Peyer's patch (tissue), 4 donors: ENCODE data around the gene IL17REL. TPM values are rescaled to one million over a fixed set of nuclear protein-coding genes. Genes with fewer than 3 reads are reported as not detected.
A peak's percentile ranks its signal among the peaks of the same experiment; 100 is the strongest.

ENCODE experiments used
- DNase-seq, 3 donors: peaks; one replicate each; pipeline ENCODE4 v3.0.0-alpha.2; 2017 to 2019
- H3K27ac ChIP-seq, 4 donors: fragments of 200-600 bp; sonication (generic); one replicate each; pipeline ENCODE4 v1.5.1; 2016 to 2019
- H3K27me3 ChIP-seq, 2 donors: fragments of 200-600 bp; sonication (generic); one replicate each; pipeline ENCODE4 v1.5.1; 2019
- H3K36me3 ChIP-seq, 3 donors: fragments of 200-600 bp; sonication (generic); one replicate each; pipeline ENCODE4 v1.5.1; 2016 to 2019
- H3K4me1 ChIP-seq, 4 donors: fragments of 200-600 bp; sonication (generic); one replicate each; pipeline ENCODE4 v1.5.1; 2016 to 2019
- H3K4me3 ChIP-seq, 4 donors: fragments of 200-600 bp; sonication (generic); 1 replicate in 3 of 4; 2 replicates in 1 of 4; pipeline ENCODE4 v1.5.1; 2016 to 2019; ENCODE audit warnings: mild to moderate bottlenecking in 1 of 4
- H3K9me3 ChIP-seq, 4 donors: fragments of 200-600 bp; sonication (generic); one replicate each; pipeline ENCODE4 v1.5.1; 2016 to 2019; ENCODE audit warnings: mild to moderate bottlenecking in 1 of 4
- POLR2A ChIP-seq, 2 donors: fragments of 450-650 bp; IDR thresholded peaks; one replicate each; pipeline ENCODE4 v1.5.1; 2017; ENCODE audit warnings: antibody characterized with exemption in 2 of 2, mild to moderate bottlenecking in 2 of 2, moderate library complexity in 2 of 2
- total RNA-seq, 4 donors: library from RNA; depleted of rRNA; stranded (reverse); fragments of >200 nt; gene quantifications; one replicate each; pipeline ENCODE4 v1.1.0, GENCODE V29; 2016
- TF ChIP-seq, protein P1 (sequence below), 6 experiments: fragments of 450-650 bp in 4 of 6; fragments of 200-600 bp in 2 of 6; sonication (generic) in 1 of 6; IDR thresholded peaks; one replicate each; pipeline ENCODE4 v1.5.1; 2017 to 2019; ENCODE audit warnings: antibody characterized with exemption in 6 of 6, mild to moderate bottlenecking in 3 of 6, moderate library complexity in 1 of 6

Gene IL17REL
- total RNA-seq, 4 donors from 2014 or later = 1.1 to 2.3 (median 1.2) TPM; not detected in 1

DNA sequence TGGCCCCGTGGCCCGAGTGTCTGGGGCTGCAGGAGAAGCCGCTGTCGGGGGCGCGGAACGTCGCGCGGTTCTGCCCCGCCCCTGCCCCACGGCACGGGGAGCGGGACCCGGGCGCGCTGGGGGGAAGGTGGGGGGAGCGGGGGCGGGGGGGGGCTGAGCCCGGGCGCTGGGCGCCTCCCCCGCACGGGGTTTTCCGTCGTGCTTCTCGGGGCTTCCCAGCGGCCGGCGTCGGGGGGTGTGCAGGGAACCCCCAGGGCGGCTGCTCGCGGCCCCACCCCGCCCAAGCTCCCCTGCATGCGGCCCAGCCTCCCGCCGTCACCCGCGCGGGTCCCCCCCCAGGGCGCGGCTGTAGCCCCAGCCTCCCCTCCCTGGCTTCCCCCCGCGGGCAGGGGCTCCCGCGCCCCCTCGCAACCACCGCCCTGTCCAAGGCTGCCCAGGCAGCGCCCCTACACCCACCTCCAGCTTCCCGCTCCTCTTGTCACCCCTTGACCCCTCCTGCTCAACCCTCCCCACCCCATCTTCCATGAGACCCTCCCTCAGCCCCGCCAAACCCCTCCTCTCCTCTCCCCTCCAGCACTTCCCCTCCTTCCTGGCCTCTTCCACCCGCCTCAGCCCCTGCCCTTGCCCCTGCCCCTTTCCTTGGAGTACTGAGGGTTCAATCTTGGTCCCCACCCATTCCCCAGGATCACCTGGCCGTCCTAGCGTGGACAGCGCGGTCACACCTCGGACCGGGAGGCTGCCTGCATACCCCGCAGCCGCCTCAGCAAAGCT lies 1.7 kb downstream of the IL17REL start:
- H3K4me1 ChIP-seq = peaks cover 0 to 30% (median 20%) of the 10 kb centered on the region in 4 donors
- H3K27ac ChIP-seq = peak overlapping the region in 1 of 4 donors; percentile 44
- TF ChIP-seq, protein P1, sequence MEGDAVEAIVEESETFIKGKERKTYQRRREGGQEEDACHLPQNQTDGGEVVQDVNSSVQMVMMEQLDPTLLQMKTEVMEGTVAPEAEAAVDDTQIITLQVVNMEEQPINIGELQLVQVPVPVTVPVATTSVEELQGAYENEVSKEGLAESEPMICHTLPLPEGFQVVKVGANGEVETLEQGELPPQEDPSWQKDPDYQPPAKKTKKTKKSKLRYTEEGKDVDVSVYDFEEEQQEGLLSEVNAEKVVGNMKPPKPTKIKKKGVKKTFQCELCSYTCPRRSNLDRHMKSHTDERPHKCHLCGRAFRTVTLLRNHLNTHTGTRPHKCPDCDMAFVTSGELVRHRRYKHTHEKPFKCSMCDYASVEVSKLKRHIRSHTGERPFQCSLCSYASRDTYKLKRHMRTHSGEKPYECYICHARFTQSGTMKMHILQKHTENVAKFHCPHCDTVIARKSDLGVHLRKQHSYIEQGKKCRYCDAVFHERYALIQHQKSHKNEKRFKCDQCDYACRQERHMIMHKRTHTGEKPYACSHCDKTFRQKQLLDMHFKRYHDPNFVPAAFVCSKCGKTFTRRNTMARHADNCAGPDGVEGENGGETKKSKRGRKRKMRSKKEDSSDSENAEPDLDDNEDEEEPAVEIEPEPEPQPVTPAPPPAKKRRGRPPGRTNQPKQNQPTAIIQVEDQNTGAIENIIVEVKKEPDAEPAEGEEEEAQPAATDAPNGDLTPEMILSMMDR (IDR thresholded peaks at IDR 0.05) = no peak
- no peak for TF ChIP-seq POLR2A (IDR thresholded peaks at IDR 0.05)
- DNase-seq = peak in 2 of 3 donors; percentile 40 to 44
- peaks cover 4 to 35% of the 10 kb centered on the region in 2 donors for H3K27me3 ChIP-seq
- peak overlapping the region in 2 of 4 donors; percentile 11 to 40 for H3K4me3 ChIP-seq
- H3K9me3 ChIP-seq = no peaks in the 10 kb centered on the region
- H3K36me3 ChIP-seq = no peaks in the 10 kb centered on the region

DNA sequence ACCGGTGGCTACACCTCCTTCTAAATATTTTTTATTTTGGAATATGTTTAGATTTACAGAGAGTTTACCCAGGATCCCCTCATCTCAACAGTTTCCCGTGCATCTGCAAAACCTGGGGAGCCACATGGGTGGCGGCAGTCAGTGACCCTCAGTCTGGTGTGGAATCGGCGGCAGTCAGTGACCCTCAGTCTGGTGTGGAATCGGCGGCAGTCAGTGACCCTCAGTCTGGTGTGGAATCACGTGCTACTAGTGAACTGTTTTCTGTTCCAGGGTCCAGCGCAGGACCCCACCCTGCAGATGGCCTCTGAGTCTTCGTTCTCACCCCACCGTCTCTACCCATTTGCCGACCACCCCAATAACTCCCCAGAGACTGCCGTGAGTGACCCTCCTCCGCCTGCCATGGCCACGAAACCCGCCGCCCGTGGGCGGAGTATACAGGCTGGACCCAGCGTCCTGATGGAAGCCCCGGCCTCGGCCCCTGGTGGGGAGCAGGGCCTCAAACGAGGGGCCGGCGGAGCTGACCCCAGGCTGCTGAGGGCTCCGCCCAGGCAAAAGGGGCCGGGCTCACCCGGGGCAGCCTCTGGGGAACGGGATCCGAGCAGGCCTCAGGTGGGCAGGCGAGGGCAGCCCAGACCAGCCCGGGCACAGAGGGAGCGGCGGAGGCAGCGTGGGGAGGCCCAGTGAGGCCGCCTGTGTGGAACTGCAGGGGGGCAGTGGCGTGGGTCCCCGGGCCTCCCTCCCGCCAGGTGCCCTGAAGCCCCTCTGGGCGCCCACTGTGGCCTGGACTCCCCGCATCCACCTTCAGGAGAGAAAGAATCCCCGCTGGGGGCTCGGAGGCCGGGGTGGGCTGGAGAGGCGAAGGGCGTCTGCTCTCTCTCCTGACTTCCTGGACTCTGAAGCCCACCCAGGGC lies 2.5 kb downstream of the IL17REL start:
- H3K27me3 ChIP-seq = peaks cover 4 to 27% of the 10 kb centered on the region in 2 donors
- DNase-seq = peak in 2 of 3 donors; percentile 37 to 44
- TF ChIP-seq, protein P1 (IDR thresholded peaks at IDR 0.05) = no peak
- no peak for TF ChIP-seq POLR2A (IDR thresholded peaks at IDR 0.05)

DNA sequence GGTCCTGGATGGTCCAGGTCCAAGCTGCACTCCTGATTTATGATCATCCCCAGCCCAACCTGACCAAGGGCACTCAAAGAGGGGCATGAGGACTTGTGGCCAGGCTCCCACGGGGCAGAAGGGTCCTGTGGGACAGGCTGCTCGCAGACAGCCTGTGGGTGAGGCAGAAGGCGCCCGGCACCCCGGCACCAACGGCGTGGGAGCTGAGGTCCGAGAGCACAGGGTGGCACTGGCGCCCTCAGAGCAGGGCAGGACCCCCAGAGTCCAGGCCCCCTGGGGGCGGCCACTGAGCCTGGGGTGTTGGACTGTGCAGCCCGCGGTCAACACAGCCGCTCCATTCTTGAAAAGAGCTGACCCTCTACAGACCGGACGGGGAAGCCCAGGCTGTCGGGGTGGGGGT lies 3.3 kb downstream of the IL17REL start:
- Histone ChIP-seq H3K27ac (no peak overlapping the region), H3K4me3 (no peak overlapping the region), H3K9me3 (no peaks in the 10 kb centered on the region), H3K36me3 (no peaks in the 10 kb centered on the region), H3K27me3 (peaks cover 0 to 19% of the 10 kb centered on the region in 2 donors), H3K4me1 (peaks cover 0 to 24% (median 11%) of the 10 kb centered on the region in 4 donors)
- no peak for TF ChIP-seq POLR2A (IDR thresholded peaks at IDR 0.05)
- TF ChIP-seq, protein P1 (IDR thresholded peaks at IDR 0.05) = no peak
- DNase-seq = peak in 2 of 3 donors; percentile 20 to 33

More for the DNA sequence above, 2.5 kb downstream of the IL17REL start:
- Histone ChIP-seq H3K36me3 (no peaks in the 10 kb centered on the region), H3K9me3 (no peaks in the 10 kb centered on the region), H3K4me1 (peaks cover 0 to 31% (median 18%) of the 10 kb centered on the region in 4 donors), H3K4me3 (peak overlapping the region in 1 of 4 donors; percentile 40), H3K27ac (peak overlapping the region in 1 of 4 donors; percentile 44)

DNA sequence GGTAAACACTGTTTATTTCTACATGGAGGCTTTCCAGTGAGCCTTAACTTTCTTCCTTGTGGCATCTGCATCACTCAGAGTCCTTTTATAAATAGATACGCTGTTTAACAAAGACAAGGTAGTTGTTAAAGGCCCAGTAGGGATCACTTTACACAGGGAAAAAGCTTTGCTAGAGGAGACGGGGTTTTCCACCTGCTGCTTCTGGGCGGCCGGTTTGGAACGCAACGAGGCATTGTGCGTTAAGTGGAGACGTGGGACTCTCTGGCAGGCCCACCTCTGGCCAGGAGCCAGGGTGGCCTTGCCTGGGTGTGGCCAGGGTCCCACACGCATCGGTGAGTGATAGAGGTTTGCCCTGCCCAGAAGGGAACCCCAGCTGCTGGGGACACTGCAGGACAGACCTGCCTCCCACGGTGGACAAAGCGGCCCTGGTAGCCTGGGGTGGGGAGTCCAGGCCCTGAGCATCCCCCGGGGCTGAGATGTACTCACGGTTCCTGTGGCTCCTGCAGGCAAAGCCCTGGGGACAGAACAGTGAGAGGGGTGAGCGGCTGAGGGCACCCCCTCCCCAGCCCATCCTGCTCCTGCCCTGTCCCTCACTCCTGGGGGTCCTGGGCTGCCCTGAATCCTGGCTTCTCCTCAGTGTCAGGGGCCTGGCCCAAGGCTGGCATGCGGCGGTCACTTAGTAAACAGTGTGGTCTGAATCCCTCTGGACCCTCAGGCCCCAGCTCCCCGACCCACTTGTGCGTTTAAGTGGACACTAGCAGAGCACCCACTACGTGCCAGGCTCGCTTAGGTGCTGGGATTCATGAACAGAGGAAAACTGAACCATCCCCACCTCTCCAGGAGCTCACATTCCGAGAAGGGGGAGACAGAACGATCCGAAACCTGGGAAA lies 4.2 kb downstream of the IL17REL start:
- no peak for TF ChIP-seq POLR2A (IDR thresholded peaks at IDR 0.05)
- TF ChIP-seq, protein P1 (IDR thresholded peaks at IDR 0.05) = no peak
- H3K4me1 ChIP-seq = peaks cover 0 to 22% (median 10%) of the 10 kb centered on the region in 4 donors
- DNase-seq = peak in 2 of 3 donors; percentile 39 to 47
- H3K27me3 ChIP-seq = peaks cover 0 to 12% of the 10 kb centered on the region in 2 donors
- no peaks in the 10 kb centered on the region for H3K36me3 ChIP-seq
- no peaks in the 10 kb centered on the region for H3K9me3 ChIP-seq
- no peak overlapping the region for H3K4me3 ChIP-seq
- peak overlapping the region in 1 of 4 donors; percentile 92 for H3K27ac ChIP-seq
